GM13976 (cell line): ENCODE data around the gene GPN2.

Source experiments
- DNase-seq: peaks from one replicate; pipeline ENCODE4 v3.0.0; 2012; ENCODE audit warnings: low spot score
- CTCF ChIP-seq: IDR thresholded peaks from 2 replicates; pipeline ENCODE4 v1.5.1; 2012; ENCODE audit warnings: borderline replicate concordance, mild to moderate bottlenecking; ENCODE audit not compliant: insufficient read depth; ENCODE audit errors: extremely low read depth, missing control alignments, control extremely low read depth
- in situ Hi-C: fragments of 300-500 bp; cut with MboI; formaldehyde crosslinking; loops from one replicate; pipeline ENCODE4 v1.12.0; 2022; ENCODE audit warnings: low sequenced_read_pairs, mixed read lengths, inconsistent platforms; ENCODE audit not compliant: unreplicated experiment

The GPN2 gene

GRCh38 chr1:26863685-26864077, 26.4 kb downstream of the GPN2 start:
- TF ChIP-seq CTCF = no peak
- in situ Hi-C loops = no loop called here
- DNase-seq = no peak

GRCh38 chr1:26862781-26863684, 27.1 kb downstream of the GPN2 start, which contains the start of gene SFN:
Gene SFN (plus strand): TSS chr1:26863149. CDS start chr1:26863213, 64 bp downstream.
- TF ChIP-seq CTCF = no peak
- in situ Hi-C loops = no loop called here
- peak; percentile 57 for DNase-seq

- TF ChIP-seq CTCF = no peak
- in situ Hi-C loops = no loop called here
- no peak for DNase-seq
These were observed 28.1 kb downstream of the GPN2 start for GRCh38 chr1:26861889-26862378.

GRCh38 chr1:26861286-26861701, 28.8 kb downstream of the GPN2 start:
- no peak for TF ChIP-seq CTCF
- in situ Hi-C loops = no loop called here
- no peak for DNase-seq

GRCh38 chr1:26858891-26859640, 31.0 kb downstream of the GPN2 start:
- TF ChIP-seq CTCF = no peak
- in situ Hi-C loops = no loop called here
- no peak for DNase-seq

- TF ChIP-seq CTCF = no peak
- in situ Hi-C loops = no loop called here
- DNase-seq = no peak
These were observed 31.9 kb downstream of the GPN2 start for GRCh38 chr1:26858160-26858559.
